HepG2 (cell line): ENCODE measurements around the gene HK2. TPM values are rescaled to one million over a fixed set of nuclear protein-coding genes. Genes with fewer than 3 reads are reported as not detected.

Experiments used
- GLI4 ChIP-seq: sonication (generic); formaldehyde crosslinking; IDR thresholded peaks from 2 replicates; pipeline ENCODE4 v1.5.1; 2020; ENCODE audit warnings: missing genetic modification reagents, mild to moderate bottlenecking, moderate library complexity, borderline replicate concordance
- IRF2 ChIP-seq: IDR thresholded peaks from 2 replicates; pipeline ENCODE4 v1.6.1; 2018; ENCODE audit warnings: missing genetic modification reagents, missing compliant biosample characterization
- MEIS2 ChIP-seq: sonication (generic); formaldehyde crosslinking; IDR thresholded peaks from 2 replicates; pipeline ENCODE4 v1.9.0; 2021; ENCODE audit warnings: mild to moderate bottlenecking, missing genetic modification reagents
- PAXIP1 ChIP-seq: sonication (generic); formaldehyde crosslinking; conservative IDR thresholded peaks from 2 replicates; pipeline ENCODE4 v1.4.0; 2020; ENCODE audit warnings: mild to moderate bottlenecking, missing genetic modification reagents, moderate library complexity
- SMYD3 ChIP-seq: sonication (generic); formaldehyde crosslinking; IDR thresholded peaks from 2 replicates; pipeline ENCODE4 v1.8.1; 2023; ENCODE audit warnings: mild to moderate bottlenecking, missing genetic modification reagents
- TFDP2 ChIP-seq: sonication (generic); formaldehyde crosslinking; IDR thresholded peaks from 2 replicates; pipeline ENCODE4 v1.4.0; 2020; ENCODE audit warnings: missing genetic modification reagents
- ZFP91 ChIP-seq: sonication (generic); formaldehyde crosslinking; IDR thresholded peaks from 2 replicates; pipeline ENCODE4 v1.9.0; 2022; ENCODE audit warnings: missing genetic modification reagents, mild to moderate bottlenecking, borderline replicate concordance
- ZNF230 ChIP-seq: sonication (generic); formaldehyde crosslinking; IDR thresholded peaks from 2 replicates; pipeline ENCODE4 v1.4.0; 2020; ENCODE audit warnings: mild to moderate bottlenecking, missing genetic modification reagents
- ZNF331 ChIP-seq: sonication (generic); formaldehyde crosslinking; IDR thresholded peaks from 2 replicates; pipeline ENCODE4 v1.4.0; 2020; ENCODE audit warnings: missing genetic modification reagents
- ZNF672 ChIP-seq: sonication (generic); formaldehyde crosslinking; IDR thresholded peaks from 2 replicates; pipeline ENCODE4 v1.8.1; 2022; ENCODE audit warnings: missing genetic modification reagents
- ZNF724P ChIP-seq: sonication (generic); formaldehyde crosslinking; IDR thresholded peaks from 2 replicates; pipeline ENCODE4 v1.8.0; 2022; ENCODE audit warnings: missing genetic modification reagents, borderline replicate concordance
- ZNF781 ChIP-seq: sonication (generic); formaldehyde crosslinking; IDR thresholded peaks from 2 replicates; pipeline ENCODE4 v1.5.1; 2020; ENCODE audit warnings: borderline replicate concordance, mild to moderate bottlenecking, missing genetic modification reagents; ENCODE audit errors: not compliant biosample characterization
- ZSCAN5A ChIP-seq: sonication (generic); formaldehyde crosslinking; IDR thresholded peaks from 2 replicates; pipeline ENCODE4 v1.8.0; 2022; ENCODE audit warnings: mild to moderate bottlenecking, missing genetic modification reagents, borderline replicate concordance
- ZSCAN9 ChIP-seq: IDR thresholded peaks from 2 replicates; pipeline ENCODE4 v1.6.1; 2016; ENCODE audit warnings: borderline replicate concordance
- polyA plus RNA-seq, 8 experiments: library from polyadenylated mRNA; depleted of rRNA in 3 of 8; stranded (reverse) in 7 of 8; unstranded in 1 of 8; fragments of >200 nt; fragmentation: Illumina TruSeq in 4 of 8; extraction: Trizol in 4 of 8; gene quantifications; 2 replicates each; pipeline versions ENCODE4 v1.2.1 to v1.2.3, GENCODE V29; 2011 to 2016; ENCODE audit warnings: low read depth in 4 of 8, missing spikeins in 1 of 8, mixed read lengths in 1 of 8; ENCODE audit not compliant: insufficient read depth in 1 of 8
- total RNA-seq, 5 experiments: library from RNA; depleted of rRNA; stranded (reverse); fragments of >200 nt; fragmentation: Illumina TruSeq; extraction: Trizol; gene quantifications; 2 replicates each; pipeline ENCODE4 v1.2.3, GENCODE V29; 2016; ENCODE audit warnings: low read depth in 1 of 5
- TF ChIP-seq, protein P1 (sequence below): sonication (generic); formaldehyde crosslinking; conservative IDR thresholded peaks from 2 replicates; pipeline ENCODE4 v1.5.0; 2020; ENCODE audit warnings: missing genetic modification reagents

HK2 gene
- total and polyA plus RNA-seq, 2 of the 13 experiments (the other 11 are each of a cell fraction or from before 2014, with no cell fraction given), result 13.2 to 101 TPM

DNA sequence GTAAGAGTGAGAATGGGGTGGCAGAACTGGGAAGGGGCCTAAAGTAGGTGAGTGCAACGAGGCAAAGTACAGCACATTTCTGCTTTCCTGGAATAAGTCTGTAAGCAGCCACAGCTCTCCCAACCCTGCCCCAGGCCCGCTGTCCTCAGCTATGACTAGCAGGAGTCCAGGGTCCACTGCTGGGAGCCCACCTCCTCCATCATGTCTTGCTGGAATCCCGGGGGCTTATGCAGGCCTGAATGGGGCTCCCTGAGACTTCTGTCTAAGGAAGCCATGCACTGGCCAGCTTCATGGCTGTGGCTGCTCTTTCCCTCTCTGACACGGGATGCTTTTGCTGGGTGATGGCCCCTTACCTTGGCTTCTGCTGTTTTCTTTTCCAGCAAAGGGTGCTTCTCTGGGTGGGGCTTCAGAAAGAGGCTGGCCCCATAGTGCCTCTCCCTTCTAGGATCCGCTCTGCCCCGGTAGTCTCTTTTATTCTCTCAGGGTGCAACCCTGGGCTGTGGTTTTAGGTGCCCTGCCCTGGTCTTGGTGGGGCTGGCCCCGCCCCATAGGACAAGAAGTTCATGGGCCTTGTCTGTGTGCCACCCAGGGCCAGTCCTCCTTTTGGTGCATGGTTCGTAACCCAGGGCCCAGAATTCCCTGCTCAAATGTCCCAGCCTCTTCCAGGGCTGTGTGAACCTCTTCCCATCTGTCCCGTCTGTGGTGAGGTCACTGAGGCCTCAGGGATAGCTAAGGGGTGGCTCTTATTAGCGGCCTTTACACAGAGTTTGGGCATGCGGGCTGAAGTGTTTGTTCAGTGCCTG lies 90.7 kb downstream of the HK2 start (continued):
- no peak for TF ChIP-seq ZSCAN5A (CRISPR knock-in tag)
- TF ChIP-seq TFDP2, result 0 out of 2 replicates have a peak, but pooled peaks have one; percentile 16
- peak; percentile 74; the same call in 1 of the 2 replicates for TF ChIP-seq ZNF230
- TF ChIP-seq SMYD3 (CRISPR knock-in tag), result 0 out of 2 replicates have a peak, but pooled peaks have one; percentile 34
- peak; percentile 42; the same call in 1 of the 2 replicates for TF ChIP-seq PAXIP1 (CRISPR knock-in tag)
- TF ChIP-seq MEIS2 (CRISPR knock-in tag), result peak; percentile 37
- TF ChIP-seq ZFP91 (CRISPR knock-in tag), result peak; percentile 79; the same call in 1 of the 2 replicates
- TF ChIP-seq ZNF672 (CRISPR knock-in tag), result no peak
- no peak for TF ChIP-seq ZNF724P (CRISPR knock-in tag)
- TF ChIP-seq ZNF781 (CRISPR knock-in tag), result peak; percentile 21
- TF ChIP-seq GLI4, result peak; percentile 55; the same call in 1 of the 2 replicates
- TF ChIP-seq ZNF331 (CRISPR knock-in tag), result 0 out of 2 replicates have a peak, but pooled peaks have one; percentile 40
- TF ChIP-seq ZSCAN9 (CRISPR knock-in tag), result peak; percentile 25; the same call in 1 of the 2 replicates
- TF ChIP-seq, protein P1, sequence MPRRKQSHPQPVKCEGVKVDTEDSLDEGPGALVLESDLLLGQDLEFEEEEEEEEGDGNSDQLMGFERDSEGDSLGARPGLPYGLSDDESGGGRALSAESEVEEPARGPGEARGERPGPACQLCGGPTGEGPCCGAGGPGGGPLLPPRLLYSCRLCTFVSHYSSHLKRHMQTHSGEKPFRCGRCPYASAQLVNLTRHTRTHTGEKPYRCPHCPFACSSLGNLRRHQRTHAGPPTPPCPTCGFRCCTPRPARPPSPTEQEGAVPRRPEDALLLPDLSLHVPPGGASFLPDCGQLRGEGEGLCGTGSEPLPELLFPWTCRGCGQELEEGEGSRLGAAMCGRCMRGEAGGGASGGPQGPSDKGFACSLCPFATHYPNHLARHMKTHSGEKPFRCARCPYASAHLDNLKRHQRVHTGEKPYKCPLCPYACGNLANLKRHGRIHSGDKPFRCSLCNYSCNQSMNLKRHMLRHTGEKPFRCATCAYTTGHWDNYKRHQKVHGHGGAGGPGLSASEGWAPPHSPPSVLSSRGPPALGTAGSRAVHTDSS (CRISPR knock-in tag), result no peak
- TF ChIP-seq IRF2 (CRISPR knock-in tag), result peak; percentile 41; the same call in 1 of the 2 replicates
